Osteoblast (primary cell): ENCODE results near the gene ANKRD33B. TPM values are rescaled to one million over a fixed set of nuclear protein-coding genes. Genes with fewer than 3 reads are reported as not detected.

Experiments
- DNase-seq: peaks from one replicate; pipeline ENCODE4 v3.0.0; 2011; ENCODE audit warnings: low spot score, mixed read lengths; ENCODE audit not compliant: insufficient read length; ENCODE audit errors: missing footprints
- H2AFZ ChIP-seq: 2 replicates; pipeline ENCODE4 v1.6.0; 2011; ENCODE audit warnings: mild to moderate bottlenecking, low read length
- H3K27ac ChIP-seq: 2 replicates; pipeline ENCODE4 v1.5.1; 2011; ENCODE audit warnings: mild to moderate bottlenecking, low read depth, low read length, moderate library complexity
- H3K27me3 ChIP-seq: 2 replicates; pipeline ENCODE4 v1.6.0; 2012; ENCODE audit warnings: mild to moderate bottlenecking, control low read depth, inconsistent platforms, low read length, moderate library complexity; ENCODE audit not compliant: insufficient read depth
- H3K36me3 ChIP-seq: 2 replicates; pipeline ENCODE4 v1.5.1; 2011; ENCODE audit warnings: mild to moderate bottlenecking, low read length, control low read depth, moderate library complexity; ENCODE audit not compliant: insufficient read depth
- H3K4me1 ChIP-seq: 2 replicates; pipeline ENCODE4 v1.5.1; 2011; ENCODE audit warnings: mild to moderate bottlenecking, low read length, control low read depth, moderate library complexity; ENCODE audit not compliant: insufficient read depth
- H3K4me2 ChIP-seq: 2 replicates; pipeline ENCODE4 v1.6.0; 2011; ENCODE audit warnings: mild to moderate bottlenecking, low read length; ENCODE audit not compliant: insufficient read depth
- H3K4me3 ChIP-seq: fragments of 200-600 bp; sonication (generic); 3 replicates; pipeline ENCODE4 v1.5.1; 2012; ENCODE audit warnings: mild to moderate bottlenecking, low read length, inconsistent platforms; ENCODE audit not compliant: insufficient read depth
- H3K79me2 ChIP-seq: 2 replicates; pipeline ENCODE4 v1.6.0; 2012; ENCODE audit warnings: mild to moderate bottlenecking, low read length, control low read depth, inconsistent platforms; ENCODE audit not compliant: insufficient read depth
- H3K9me3 ChIP-seq: 2 replicates; pipeline ENCODE4 v1.5.1; 2011; ENCODE audit warnings: low read depth, low read length, control low read depth
- H4K20me1 ChIP-seq: 2 replicates; pipeline ENCODE4 v1.6.0; 2012; ENCODE audit warnings: mild to moderate bottlenecking, low read length, control low read depth; ENCODE audit not compliant: insufficient read depth
- total RNA-seq: library from RNA; depleted of rRNA; stranded (reverse); fragments of >200 nt; gene quantifications from 2 replicates; pipeline ENCODE4 v1.2.3, GENCODE V29; 2012
- TF ChIP-seq, protein P1 (sequence below): IDR thresholded peaks from 2 replicates; pipeline ENCODE4 v1.5.1; 2011; ENCODE audit warnings: mild to moderate bottlenecking, low read depth, low read length, moderate library complexity; ENCODE audit errors: extremely low read depth

ANKRD33B gene
- total RNA-seq, 1 donor = 5.1 TPM

GRCh38 chr5:10559151-10559550 lies 4.7 kb upstream of the ANKRD33B start:
- Histone ChIP-seq H3K27me3 (no peaks in the 10 kb centered on the region), H4K20me1 (no peaks in the 10 kb centered on the region), H3K9me3 (no peaks in the 10 kb centered on the region), H3K27ac (no peak overlapping the region), H3K4me1 (peaks cover 38% of the 10 kb centered on the region), H3K4me3 (no peak overlapping the region), H3K36me3 (no peaks in the 10 kb centered on the region), H2AFZ (no peak overlapping the region), H3K79me2 (no peaks in the 10 kb centered on the region), H3K4me2 (no peak overlapping the region)
- TF ChIP-seq, protein P1, sequence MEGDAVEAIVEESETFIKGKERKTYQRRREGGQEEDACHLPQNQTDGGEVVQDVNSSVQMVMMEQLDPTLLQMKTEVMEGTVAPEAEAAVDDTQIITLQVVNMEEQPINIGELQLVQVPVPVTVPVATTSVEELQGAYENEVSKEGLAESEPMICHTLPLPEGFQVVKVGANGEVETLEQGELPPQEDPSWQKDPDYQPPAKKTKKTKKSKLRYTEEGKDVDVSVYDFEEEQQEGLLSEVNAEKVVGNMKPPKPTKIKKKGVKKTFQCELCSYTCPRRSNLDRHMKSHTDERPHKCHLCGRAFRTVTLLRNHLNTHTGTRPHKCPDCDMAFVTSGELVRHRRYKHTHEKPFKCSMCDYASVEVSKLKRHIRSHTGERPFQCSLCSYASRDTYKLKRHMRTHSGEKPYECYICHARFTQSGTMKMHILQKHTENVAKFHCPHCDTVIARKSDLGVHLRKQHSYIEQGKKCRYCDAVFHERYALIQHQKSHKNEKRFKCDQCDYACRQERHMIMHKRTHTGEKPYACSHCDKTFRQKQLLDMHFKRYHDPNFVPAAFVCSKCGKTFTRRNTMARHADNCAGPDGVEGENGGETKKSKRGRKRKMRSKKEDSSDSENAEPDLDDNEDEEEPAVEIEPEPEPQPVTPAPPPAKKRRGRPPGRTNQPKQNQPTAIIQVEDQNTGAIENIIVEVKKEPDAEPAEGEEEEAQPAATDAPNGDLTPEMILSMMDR = no peak
- DNase-seq = peak; percentile 52

- Histone ChIP-seq H3K36me3 (no peaks in the 10 kb centered on the region), H2AFZ (no peak overlapping the region), H3K27ac (no peak overlapping the region), H3K79me2 (no peaks in the 10 kb centered on the region), H4K20me1 (no peaks in the 10 kb centered on the region), H3K4me3 (no peak overlapping the region), H3K27me3 (no peaks in the 10 kb centered on the region), H3K4me1 (peaks cover 38% of the 10 kb centered on the region), H3K4me2 (no peak overlapping the region), H3K9me3 (no peaks in the 10 kb centered on the region)
- DNase-seq = peak; percentile 41
- TF ChIP-seq, protein P1 = no peak
Observed at GRCh38 chr5:10559871-10560270, 4.0 kb upstream of the ANKRD33B start.

DNA sequence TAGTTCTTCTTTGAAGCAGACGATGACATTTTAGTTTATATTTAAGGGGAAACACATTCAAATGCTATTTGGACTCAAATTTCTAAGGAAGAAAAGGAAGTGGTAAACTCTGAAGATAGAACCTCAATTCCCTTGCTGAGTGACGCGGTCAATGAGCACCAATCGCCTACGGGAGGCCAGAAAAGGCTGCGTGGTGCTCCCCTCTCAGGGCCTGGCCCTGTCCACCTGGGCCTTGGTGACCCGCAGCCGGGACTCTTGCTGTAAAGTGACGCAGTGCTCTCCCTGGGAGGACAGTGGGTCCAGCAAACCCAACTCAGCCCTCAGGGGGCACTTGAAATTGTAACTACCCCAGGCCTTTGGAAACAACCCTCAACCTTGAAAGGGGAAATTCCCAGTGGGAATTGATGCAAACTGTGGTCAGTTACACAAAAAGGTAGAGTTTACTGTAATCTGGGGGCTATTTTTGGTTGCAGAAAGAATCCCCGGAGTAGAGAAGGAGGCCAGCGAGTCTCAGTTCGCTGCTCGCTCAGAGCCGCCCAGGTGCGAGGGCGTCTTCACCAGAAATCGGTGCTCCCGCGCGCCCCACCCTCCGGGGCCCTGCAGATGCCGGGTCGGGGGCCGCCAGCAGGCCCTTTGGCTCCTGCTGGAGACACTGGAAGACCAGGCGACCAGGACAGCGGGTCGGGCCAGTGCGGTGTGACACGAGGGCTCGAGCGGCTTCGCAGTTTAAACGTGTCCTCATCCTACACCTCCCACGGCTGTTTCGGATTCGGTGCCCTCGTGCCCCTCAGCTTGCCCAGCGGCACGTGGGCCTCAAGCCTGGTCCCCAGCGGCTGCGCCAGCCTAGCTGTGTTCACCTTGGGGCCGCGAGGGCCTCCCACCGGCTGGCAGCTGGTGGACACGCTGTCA lies 1.4 kb upstream of the ANKRD33B start:
- H3K27me3 ChIP-seq = no peaks in the 10 kb centered on the region
- no peak for DNase-seq
- peak overlapping the region; percentile 78 for H3K4me3 ChIP-seq
- no peak overlapping the region for H2AFZ ChIP-seq
- H3K4me2 ChIP-seq = peak overlapping the region; percentile 82
- peaks cover 4% of the 10 kb centered on the region for H3K79me2 ChIP-seq
- H3K9me3 ChIP-seq = no peaks in the 10 kb centered on the region
- no peaks in the 10 kb centered on the region for H3K36me3 ChIP-seq
- no peak overlapping the region for H3K27ac ChIP-seq
- TF ChIP-seq, protein P1 = no peak
- peaks cover 17% of the 10 kb centered on the region for H3K4me1 ChIP-seq
- no peaks in the 10 kb centered on the region for H4K20me1 ChIP-seq
